MM.1S (cell line): ENCODE measurements around the gene STK26.

ENCODE experiments used
- DNase-seq: peaks from one replicate; pipeline ENCODE4 v3.0.0-alpha.2; 2015
- H2AFZ ChIP-seq: fragments of 300-600 bp; sonication (generic); 2 replicates; pipeline ENCODE4 v1.6.0; 2016; ENCODE audit warnings: antibody characterized with exemption, low read length
- H3F3A ChIP-seq: fragments of 300-600 bp; sonication (generic); 2 replicates; pipeline ENCODE4 v1.6.1; 2016; ENCODE audit warnings: mild to moderate bottlenecking, antibody characterized with exemption, low read length, moderate library complexity, mixed read lengths; ENCODE audit not compliant: insufficient read depth
- H3K27ac ChIP-seq: fragments of 300-600 bp; sonication (generic); 2 replicates; pipeline ENCODE4 v1.5.1; 2016; ENCODE audit warnings: mild to moderate bottlenecking, low read length
- H3K27me3 ChIP-seq: fragments of 300-600 bp; sonication (generic); replicated peaks from 2 replicates; pipeline ENCODE4 v1.6.0; 2016; ENCODE audit warnings: low read length; ENCODE audit not compliant: insufficient read depth
- H3K36me3 ChIP-seq: fragments of 300-600 bp; sonication (generic); replicated peaks from 2 replicates; pipeline ENCODE4 v1.6.1; 2016; ENCODE audit warnings: mild to moderate bottlenecking, low read length, mixed read lengths; ENCODE audit not compliant: insufficient read depth
- H3K4me1 ChIP-seq: fragments of 300-600 bp; sonication (generic); 2 replicates; pipeline ENCODE4 v1.6.1; 2016; ENCODE audit warnings: low read length, mixed read lengths
- H3K4me2 ChIP-seq: fragments of 300-600 bp; sonication (generic); 2 replicates; pipeline ENCODE4 v1.6.0; 2016; ENCODE audit warnings: low read depth, low read length
- H3K4me3 ChIP-seq: fragments of 300-600 bp; sonication (generic); 2 replicates; pipeline ENCODE4 v1.5.1; 2016; ENCODE audit warnings: low read length, mixed read lengths
- H3K79me2 ChIP-seq: fragments of 300-600 bp; sonication (generic); 2 replicates; pipeline ENCODE4 v1.6.1; 2016; ENCODE audit warnings: mixed run types, low read length, mixed read lengths
- H3K9ac ChIP-seq: fragments of 300-600 bp; sonication (generic); 2 replicates; pipeline ENCODE4 v1.6.1; 2016; ENCODE audit warnings: low read length, mixed read lengths
- H3K9me2 ChIP-seq: fragments of 300-600 bp; sonication (generic); replicated peaks from 2 replicates; pipeline ENCODE4 v1.6.1; 2016; ENCODE audit warnings: mild to moderate bottlenecking, low read length, mixed read lengths; ENCODE audit not compliant: insufficient read depth
- H3K9me3 ChIP-seq: fragments of 300-600 bp; sonication (generic); replicated peaks from 2 replicates; pipeline ENCODE4 v1.6.1; 2016; ENCODE audit warnings: mild to moderate bottlenecking, low read length, mixed read lengths; ENCODE audit not compliant: insufficient read depth
- H4K20me1 ChIP-seq: fragments of 300-600 bp; sonication (generic); 2 replicates; pipeline ENCODE4 v1.6.1; 2016; ENCODE audit warnings: mild to moderate bottlenecking, low read length, moderate library complexity, mixed read lengths; ENCODE audit not compliant: insufficient read depth
- EZH2 ChIP-seq: fragments of 300-600 bp; sonication (generic); optimal IDR thresholded peaks from 2 replicates; pipeline ENCODE3; 2017; ENCODE audit warnings: low read depth, mild to moderate bottlenecking, antibody characterized with exemption, low read length, mixed read lengths
- EZH2phosphoT487 ChIP-seq: fragments of 300-600 bp; sonication (generic); IDR thresholded peaks from 2 replicates; pipeline ENCODE4 v1.6.1; 2018; ENCODE audit warnings: antibody characterized with exemption, low read length
- TF ChIP-seq, protein P1 (sequence below): fragments of 300-600 bp; sonication (generic); IDR thresholded peaks from 2 replicates; pipeline ENCODE4 v1.5.1; 2016; ENCODE audit warnings: antibody characterized with exemption, low read length, mixed read lengths

Gene STK26

DNA sequence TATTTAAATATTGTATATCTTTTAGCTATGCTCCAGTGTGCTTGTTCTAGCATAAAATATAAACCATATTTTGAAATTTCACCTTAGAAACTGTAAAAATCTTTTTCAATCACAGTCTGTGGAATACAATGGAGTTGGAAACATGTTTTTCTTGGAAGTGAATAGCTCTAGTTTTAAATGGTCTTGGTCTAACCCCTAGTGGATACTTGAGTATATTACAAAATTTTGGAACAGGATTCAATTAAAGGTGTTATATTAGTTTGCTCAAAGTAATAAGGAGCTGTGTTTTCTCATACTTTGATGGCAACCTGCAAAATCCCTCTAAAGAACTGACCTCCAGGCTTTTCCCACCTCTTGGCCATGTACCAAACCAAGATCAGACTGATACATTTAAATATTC, 48.2 kb downstream of the STK26 start:
- H3K36me3 ChIP-seq: no peaks in the 10 kb centered on the region

DNA sequence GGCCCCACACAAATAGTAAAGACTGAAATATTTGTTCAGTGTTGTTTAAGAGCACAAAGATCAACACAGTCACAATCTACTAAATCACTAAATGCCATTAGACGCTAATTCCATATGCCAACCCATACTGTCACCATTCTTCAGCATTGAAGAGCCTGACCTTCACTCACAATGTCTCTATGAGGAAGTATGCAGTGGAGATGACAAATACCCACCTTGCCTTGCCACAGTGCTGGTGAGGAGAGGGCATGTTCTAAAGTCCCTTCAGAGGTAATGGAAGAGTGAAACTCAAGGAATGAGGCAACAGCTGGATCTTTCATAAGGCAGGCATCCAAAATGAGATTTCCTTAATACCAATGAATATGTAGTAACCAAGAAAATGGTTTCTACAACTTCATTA, 54.3 kb downstream of the STK26 start:
- Histone ChIP-seq H3K9ac (no peak overlapping the region), H4K20me1 (no peaks in the 10 kb centered on the region), H3K27ac (no peak overlapping the region), H3K9me2 (no peaks in the 10 kb centered on the region), H3K4me2 (no peak overlapping the region), H3K27me3 (no peaks in the 10 kb centered on the region), H3K79me2 (no peaks in the 10 kb centered on the region), H3F3A (no peaks in the 10 kb centered on the region), H3K4me1 (no peaks in the 10 kb centered on the region), H2AFZ (no peak overlapping the region), H3K4me3 (no peak overlapping the region), H3K9me3 (no peaks in the 10 kb centered on the region), H3K36me3 (no peaks in the 10 kb centered on the region)
- TF ChIP-seq, protein P1, sequence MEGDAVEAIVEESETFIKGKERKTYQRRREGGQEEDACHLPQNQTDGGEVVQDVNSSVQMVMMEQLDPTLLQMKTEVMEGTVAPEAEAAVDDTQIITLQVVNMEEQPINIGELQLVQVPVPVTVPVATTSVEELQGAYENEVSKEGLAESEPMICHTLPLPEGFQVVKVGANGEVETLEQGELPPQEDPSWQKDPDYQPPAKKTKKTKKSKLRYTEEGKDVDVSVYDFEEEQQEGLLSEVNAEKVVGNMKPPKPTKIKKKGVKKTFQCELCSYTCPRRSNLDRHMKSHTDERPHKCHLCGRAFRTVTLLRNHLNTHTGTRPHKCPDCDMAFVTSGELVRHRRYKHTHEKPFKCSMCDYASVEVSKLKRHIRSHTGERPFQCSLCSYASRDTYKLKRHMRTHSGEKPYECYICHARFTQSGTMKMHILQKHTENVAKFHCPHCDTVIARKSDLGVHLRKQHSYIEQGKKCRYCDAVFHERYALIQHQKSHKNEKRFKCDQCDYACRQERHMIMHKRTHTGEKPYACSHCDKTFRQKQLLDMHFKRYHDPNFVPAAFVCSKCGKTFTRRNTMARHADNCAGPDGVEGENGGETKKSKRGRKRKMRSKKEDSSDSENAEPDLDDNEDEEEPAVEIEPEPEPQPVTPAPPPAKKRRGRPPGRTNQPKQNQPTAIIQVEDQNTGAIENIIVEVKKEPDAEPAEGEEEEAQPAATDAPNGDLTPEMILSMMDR: no peak
- TF ChIP-seq EZH2phosphoT487 (no peak), EZH2 (no peak)
- DNase-seq: no peak

More for the DNA sequence above, 48.2 kb downstream of the STK26 start:
- TF ChIP-seq, protein P1: peak; percentile 18
- TF ChIP-seq EZH2phosphoT487: no peak
- TF ChIP-seq EZH2: no peak
- Histone ChIP-seq H3K9ac (no peak overlapping the region), H3F3A (no peaks in the 10 kb centered on the region), H3K4me2 (no peak overlapping the region), H3K9me3 (no peaks in the 10 kb centered on the region), H3K9me2 (no peaks in the 10 kb centered on the region), H3K27me3 (no peaks in the 10 kb centered on the region), H3K4me3 (no peak overlapping the region), H3K79me2 (no peaks in the 10 kb centered on the region), H2AFZ (no peak overlapping the region), H3K4me1 (no peaks in the 10 kb centered on the region), H4K20me1 (no peaks in the 10 kb centered on the region), H3K27ac (no peak overlapping the region)
- no peak for DNase-seq

DNA sequence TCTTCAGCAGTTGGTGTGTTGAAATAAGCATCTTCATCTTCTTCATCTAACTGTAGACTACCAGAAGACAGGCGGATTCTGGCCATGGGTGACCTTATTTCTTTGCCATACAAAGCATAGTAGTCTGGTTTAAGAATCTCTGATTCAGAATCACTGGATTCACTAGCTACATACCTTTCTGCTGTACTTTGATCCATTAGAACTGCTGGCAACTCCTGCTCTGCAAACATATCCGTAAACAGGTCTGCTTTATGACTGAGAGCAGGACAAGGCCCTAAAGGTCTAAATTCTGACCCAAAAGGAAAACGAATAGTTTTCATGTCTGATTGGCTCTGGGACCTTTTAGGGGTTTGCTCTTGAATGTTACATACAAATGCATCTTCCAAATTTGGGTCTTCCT, 54.8 kb downstream of the STK26 start:
- Histone ChIP-seq H3F3A (no peaks in the 10 kb centered on the region), H3K79me2 (no peaks in the 10 kb centered on the region), H2AFZ (no peak overlapping the region), H3K4me3 (no peak overlapping the region), H3K9ac (no peak overlapping the region), H3K36me3 (no peaks in the 10 kb centered on the region), H3K4me2 (no peak overlapping the region), H4K20me1 (no peaks in the 10 kb centered on the region), H3K9me2 (no peaks in the 10 kb centered on the region), H3K27me3 (no peaks in the 10 kb centered on the region), H3K27ac (no peak overlapping the region), H3K4me1 (no peaks in the 10 kb centered on the region), H3K9me3 (no peaks in the 10 kb centered on the region)
- no peak for DNase-seq
- TF ChIP-seq EZH2phosphoT487 (no peak), EZH2 (no peak)
- TF ChIP-seq, protein P1: no peak
